ENCODE measurements around the gene ANKMY2.

Gene ANKMY2

GRCh38 chr7:16647435-16647960, 1.9 kb upstream of the ANKMY2 start:
- Histone ChIP-seq H3K4me3 (ENCODE audit: low read depth, low read length) (peak overlapping the region; percentile 98), H3K9me3 (ENCODE audit: control insufficient read depth, insufficient read depth, low read depth, low read length) (no peaks in the 10 kb centered on the region), H3K27ac (ENCODE audit: extremely low read depth, low read depth, low read length) (no peak overlapping the region), H3K4me1 (ENCODE audit: control insufficient read depth, insufficient read depth, low read length) (0 out of 2 replicates have a peak, but pooled peaks cover 9% of the 10 kb centered on the region), H3K36me3 (ENCODE audit: control insufficient read depth in 2 of 2, insufficient read depth in 1 of 2, low read length in 2 of 2) (no peaks in the 10 kb centered on the region)
- POLR2A ChIA-PET = interaction anchor here (0.5 to 2.6 kb wide), 3 partner anchors 11 to 719 kb away, joined by 4 to 11 read pairs (median 7); no protein-coding TSS in a partner anchor
- CTCF ChIA-PET = interaction anchor here (0.7 to 1.6 kb wide), 2 partner anchors 47 to 53 kb away, joined by 3 to 5 read pairs; no protein-coding TSS in a partner anchor
- TF ChIP-seq ZXDB (tag by site-specific recombination; IDR thresholded peaks at IDR 0.05) (no peak), ZNF266 (tag by site-specific recombination; IDR thresholded peaks at IDR 0.05; ENCODE audit: low read depth) (no peak), ZNF16 (tag by site-specific recombination; IDR thresholded peaks at IDR 0.05; ENCODE audit: low read depth) (no peak), ZBTB17 (tag by site-specific recombination; IDR thresholded peaks at IDR 0.05) (no peak), ZNF514 (tag by site-specific recombination; IDR thresholded peaks at IDR 0.05) (no peak), ZNF791 (tag by site-specific recombination; IDR thresholded peaks at IDR 0.05) (no peak), ZBTB7A (tag by site-specific recombination; IDR thresholded peaks at IDR 0.05; ENCODE audit: low read depth) (no peak), GLI4 (tag by site-specific recombination; IDR thresholded peaks at IDR 0.05) (no peak), ZEB2 (tag by site-specific recombination; IDR thresholded peaks at IDR 0.05) (no peak), HOXD13 (CRISPR knock-in tag; IDR thresholded peaks at IDR 0.05; ENCODE audit: borderline replicate concordance) (no peak), ZNF654 (tag by site-specific recombination; IDR thresholded peaks at IDR 0.05; ENCODE audit: low read depth) (no peak), ZNF23 (tag by site-specific recombination; IDR thresholded peaks at IDR 0.05; ENCODE audit: borderline replicate concordance) (no peak)
- TF ChIP-seq, protein P1, sequence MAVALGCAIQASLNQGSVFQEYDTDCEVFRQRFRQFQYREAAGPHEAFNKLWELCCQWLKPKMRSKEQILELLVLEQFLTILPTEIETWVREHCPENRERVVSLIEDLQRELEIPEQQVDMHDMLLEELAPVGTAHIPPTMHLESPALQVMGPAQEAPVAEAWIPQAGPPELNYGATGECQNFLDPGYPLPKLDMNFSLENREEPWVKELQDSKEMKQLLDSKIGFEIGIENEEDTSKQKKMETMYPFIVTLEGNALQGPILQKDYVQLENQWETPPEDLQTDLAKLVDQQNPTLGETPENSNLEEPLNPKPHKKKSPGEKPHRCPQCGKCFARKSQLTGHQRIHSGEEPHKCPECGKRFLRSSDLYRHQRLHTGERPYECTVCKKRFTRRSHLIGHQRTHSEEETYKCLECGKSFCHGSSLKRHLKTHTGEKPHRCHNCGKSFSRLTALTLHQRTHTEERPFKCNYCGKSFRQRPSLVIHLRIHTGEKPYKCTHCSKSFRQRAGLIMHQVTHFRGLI (tag by site-specific recombination; IDR thresholded peaks at IDR 0.05) = no peak
- TF ChIP-seq, protein P2, sequence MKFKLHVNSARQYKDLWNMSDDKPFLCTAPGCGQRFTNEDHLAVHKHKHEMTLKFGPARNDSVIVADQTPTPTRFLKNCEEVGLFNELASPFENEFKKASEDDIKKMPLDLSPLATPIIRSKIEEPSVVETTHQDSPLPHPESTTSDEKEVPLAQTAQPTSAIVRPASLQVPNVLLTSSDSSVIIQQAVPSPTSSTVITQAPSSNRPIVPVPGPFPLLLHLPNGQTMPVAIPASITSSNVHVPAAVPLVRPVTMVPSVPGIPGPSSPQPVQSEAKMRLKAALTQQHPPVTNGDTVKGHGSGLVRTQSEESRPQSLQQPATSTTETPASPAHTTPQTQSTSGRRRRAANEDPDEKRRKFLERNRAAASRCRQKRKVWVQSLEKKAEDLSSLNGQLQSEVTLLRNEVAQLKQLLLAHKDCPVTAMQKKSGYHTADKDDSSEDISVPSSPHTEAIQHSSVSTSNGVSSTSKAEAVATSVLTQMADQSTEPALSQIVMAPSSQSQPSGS (tag by site-specific recombination; IDR thresholded peaks at IDR 0.05; ENCODE audit: low read depth) = no peak

GRCh38 chr7:16646472-16647072, 1.0 kb upstream of the ANKMY2 start:
- Histone ChIP-seq H3K4me3 (ENCODE audit: low read depth, low read length) (peak overlapping the region; percentile 98), H3K4me1 (ENCODE audit: control insufficient read depth, insufficient read depth, low read length) (0 out of 2 replicates have a peak, but pooled peaks cover 7% of the 10 kb centered on the region), H3K9me3 (ENCODE audit: control insufficient read depth, insufficient read depth, low read depth, low read length) (no peaks in the 10 kb centered on the region), H3K27ac (ENCODE audit: extremely low read depth, low read depth, low read length) (peak overlapping the region; percentile 85; the same call in 1 of the 2 replicates), H3K36me3 (ENCODE audit: control insufficient read depth in 2 of 2, insufficient read depth in 1 of 2, low read length in 2 of 2) (no peaks in the 10 kb centered on the region; a peak in 1 of 3 replicates)
- ChIA-PET POLR2A (interaction anchor here (1.3 to 2.6 kb wide), 7 partner anchors 10 to 226 kb away, joined by 3 to 11 read pairs (median 7); no protein-coding TSS in a partner anchor), CTCF (interaction anchor here (1.6 kb wide), 1 partner anchor 48 kb away, joined by 5 read pairs; no protein-coding TSS in a partner anchor)
- TF ChIP-seq ZBTB8A (tag by site-specific recombination; IDR thresholded peaks at IDR 0.05) = no peak
- peak; percentile 44; the same call in 1 of the 2 replicates for TF ChIP-seq WT1 (tag by site-specific recombination; IDR thresholded peaks at IDR 0.05)
- TF ChIP-seq ZNF341 (tag by site-specific recombination; IDR thresholded peaks at IDR 0.05; ENCODE audit: low read depth) = 0 out of 2 replicates have a peak, but pooled peaks have one; percentile 14
